DOHH2 (cell line): ENCODE data around the gene REC114.

Experiments
- H3F3A ChIP-seq: fragments of 200-600 bp; sonication (generic), shearing (Covaris generic); 2 replicates; pipeline ENCODE4 v1.6.0; 2016; ENCODE audit warnings: antibody characterized with exemption, mild to moderate bottlenecking; ENCODE audit not compliant: control insufficient read depth, insufficient read depth
- H3K27ac ChIP-seq: fragments of 200-600 bp; sonication (generic); 2 replicates; pipeline ENCODE4 v1.5.1; 2014; ENCODE audit warnings: low read depth, mild to moderate bottlenecking, low read length, moderate library complexity
- H3K27me3 ChIP-seq: fragments of 200-600 bp; sonication (generic); 2 replicates; pipeline ENCODE4 v1.6.1; 2014; ENCODE audit warnings: mild to moderate bottlenecking, low read length, mixed read lengths; ENCODE audit not compliant: control insufficient read depth
- H3K36me3 ChIP-seq: fragments of 200-600 bp; sonication (generic); 2 replicates; pipeline ENCODE4 v1.6.1; 2014; ENCODE audit warnings: mild to moderate bottlenecking, low read length, moderate library complexity, mixed read lengths; ENCODE audit not compliant: control insufficient read depth
- H3K4me1 ChIP-seq: fragments of 200-600 bp; sonication (generic); 2 replicates; pipeline ENCODE4 v1.6.1; 2014; ENCODE audit warnings: mild to moderate bottlenecking, low read length, mixed read lengths; ENCODE audit not compliant: control insufficient read depth
- H3K4me2 ChIP-seq: fragments of 200-600 bp; sonication (generic); 2 replicates; pipeline ENCODE4 v1.6.0; 2014; ENCODE audit warnings: mild to moderate bottlenecking, low read length, moderate library complexity
- H3K4me3 ChIP-seq: fragments of 200-600 bp; sonication (generic); 2 replicates; pipeline ENCODE4 v1.5.1; 2014; ENCODE audit warnings: mild to moderate bottlenecking, low read length, mixed read lengths
- H3K79me2 ChIP-seq: fragments of 200-600 bp; sonication (generic); 2 replicates; pipeline ENCODE4 v1.6.1; 2014; ENCODE audit warnings: mild to moderate bottlenecking, low read length, mixed read lengths; ENCODE audit not compliant: control insufficient read depth
- H3K9me2 ChIP-seq: fragments of 200-600 bp; sonication (generic); replicated peaks from 2 replicates; pipeline ENCODE4 v1.6.1; 2014; ENCODE audit warnings: mild to moderate bottlenecking, low read length, mixed read lengths; ENCODE audit not compliant: control insufficient read depth
- H3K9me3 ChIP-seq: fragments of 200-600 bp; sonication (generic); 2 replicates; pipeline ENCODE4 v1.6.1; 2014; ENCODE audit warnings: antibody characterized with exemption, low read length, mixed read lengths; ENCODE audit not compliant: control insufficient read depth, insufficient read depth
- H4K20me1 ChIP-seq: fragments of 200-600 bp; sonication (generic); 2 replicates; pipeline ENCODE4 v1.6.0; 2014; ENCODE audit warnings: low read depth, mild to moderate bottlenecking, antibody characterized with exemption, low read length, moderate library complexity; ENCODE audit not compliant: control insufficient read depth, insufficient read depth
- CTCF ChIP-seq: fragments of 200-600 bp; sonication (generic); IDR thresholded peaks from one replicate; pipeline ENCODE4 v1.5.1; 2014; ENCODE audit warnings: antibody characterized with exemption, mild to moderate bottlenecking, low read depth, low read length; ENCODE audit not compliant: poor library complexity, severe bottlenecking
- EZH2phosphoT487 ChIP-seq: fragments of 200-600 bp; sonication (generic); IDR thresholded peaks from 2 replicates; pipeline ENCODE4 v1.6.1; 2017; ENCODE audit warnings: borderline replicate concordance, mild to moderate bottlenecking, antibody characterized with exemption, low read length, moderate library complexity, mixed read lengths

REC114 gene

DNA sequence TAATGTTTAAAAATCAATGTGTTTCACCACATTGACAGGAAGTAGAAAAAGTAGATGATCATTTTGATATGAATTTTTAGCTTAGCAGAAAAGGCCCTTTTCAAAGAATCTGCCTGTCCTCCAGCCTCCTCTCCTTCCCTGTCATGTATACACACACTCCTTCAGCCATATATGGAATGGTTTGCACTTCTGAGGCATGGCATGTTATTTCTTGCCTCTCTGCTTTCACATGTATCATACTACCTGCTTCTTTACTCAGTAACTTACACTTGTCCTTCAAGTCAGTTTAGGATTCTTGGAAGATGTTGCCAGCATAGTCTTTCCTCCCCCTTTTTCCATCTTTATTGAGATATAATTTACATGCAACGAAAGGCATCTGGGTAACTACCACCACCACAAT is 79.0 kb downstream of the REC114 start:
- H3K9me2 ChIP-seq = no peaks in the 10 kb centered on the region
- no peaks in the 10 kb centered on the region for H4K20me1 ChIP-seq
- H3K27me3 ChIP-seq = peaks cover 15% of the 10 kb centered on the region
- H3K79me2 ChIP-seq = no peaks in the 10 kb centered on the region
- H3K27ac ChIP-seq = no peak overlapping the region
- no peaks in the 10 kb centered on the region for H3F3A ChIP-seq
- no peaks in the 10 kb centered on the region for H3K9me3 ChIP-seq
- no peak overlapping the region for H3K4me3 ChIP-seq
- H3K36me3 ChIP-seq = no peaks in the 10 kb centered on the region
- H3K4me1 ChIP-seq = no peaks in the 10 kb centered on the region
- H3K4me2 ChIP-seq = no peak overlapping the region
- TF ChIP-seq CTCF = no peak
- TF ChIP-seq EZH2phosphoT487 = no peak

GRCh38 chr15:73524919-73525318 is 82.0 kb downstream of the REC114 start:
- Histone ChIP-seq H3K4me1 (no peaks in the 10 kb centered on the region), H3K9me3 (no peaks in the 10 kb centered on the region), H3F3A (no peaks in the 10 kb centered on the region), H3K27me3 (peaks cover 12% of the 10 kb centered on the region), H3K79me2 (no peaks in the 10 kb centered on the region), H4K20me1 (no peaks in the 10 kb centered on the region), H3K4me2 (no peak overlapping the region), H3K27ac (no peak overlapping the region), H3K4me3 (no peak overlapping the region), H3K9me2 (no peaks in the 10 kb centered on the region), H3K36me3 (no peaks in the 10 kb centered on the region)
- TF ChIP-seq EZH2phosphoT487 (no peak), CTCF (no peak)

DNA sequence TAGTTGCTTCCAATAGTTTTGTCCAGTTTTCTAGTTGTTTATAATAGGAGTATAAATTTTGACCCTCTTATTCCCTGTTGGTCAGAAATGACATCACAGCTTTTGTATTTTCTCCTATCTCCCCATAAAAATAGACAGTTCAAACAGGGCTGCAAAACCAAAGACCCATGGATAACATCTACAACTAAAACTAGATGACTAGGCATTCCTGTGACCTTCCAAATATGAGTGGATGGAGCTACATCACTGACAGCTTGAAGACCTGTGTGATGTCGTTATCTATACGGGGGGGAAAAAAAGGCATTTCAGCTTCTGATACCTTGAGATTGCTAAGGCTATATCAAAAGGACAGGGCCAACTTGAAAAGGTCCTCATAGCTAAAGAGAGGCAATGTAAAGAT is 84.6 kb downstream of the REC114 start:
- Histone ChIP-seq H4K20me1 (no peaks in the 10 kb centered on the region), H3K79me2 (no peaks in the 10 kb centered on the region), H3K9me2 (no peaks in the 10 kb centered on the region), H3K9me3 (no peaks in the 10 kb centered on the region), H3K36me3 (no peaks in the 10 kb centered on the region), H3K4me3 (no peak overlapping the region), H3F3A (no peaks in the 10 kb centered on the region), H3K4me2 (no peak overlapping the region), H3K27ac (no peak overlapping the region), H3K4me1 (no peaks in the 10 kb centered on the region), H3K27me3 (peaks cover 7% of the 10 kb centered on the region; the same call in 1 of the 2 replicates)
- TF ChIP-seq CTCF = no peak
- no peak for TF ChIP-seq EZH2phosphoT487

DNA sequence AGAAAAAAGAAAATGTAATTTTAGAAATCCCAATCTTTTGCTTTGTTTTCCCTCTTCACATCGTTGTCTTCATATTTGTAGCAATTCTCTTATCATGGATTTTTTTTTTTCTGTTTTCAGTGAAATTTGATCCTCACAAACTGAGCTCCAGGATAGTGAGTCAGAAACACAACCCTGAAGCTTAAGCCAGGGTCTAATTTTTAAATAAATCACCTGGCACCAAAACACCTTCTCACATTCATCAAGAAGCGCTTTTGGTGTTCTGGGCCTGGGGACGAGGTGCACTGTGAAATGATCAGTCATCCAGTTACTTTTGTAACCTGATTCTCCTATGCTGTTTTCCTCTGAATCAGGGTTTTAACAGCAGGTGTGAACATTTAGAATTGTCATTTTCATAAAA is 87.7 kb downstream of the REC114 start:
- H3K27ac ChIP-seq = no peak overlapping the region
- no peak overlapping the region for H3K4me2 ChIP-seq
- no peaks in the 10 kb centered on the region for H3K4me1 ChIP-seq
- H3K79me2 ChIP-seq = no peaks in the 10 kb centered on the region
- H4K20me1 ChIP-seq = no peaks in the 10 kb centered on the region
- peaks cover 7% of the 10 kb centered on the region; the same call in 1 of the 2 replicates for H3K27me3 ChIP-seq
- no peaks in the 10 kb centered on the region for H3K9me3 ChIP-seq
- no peaks in the 10 kb centered on the region for H3K36me3 ChIP-seq
- no peak overlapping the region for H3K4me3 ChIP-seq
- TF ChIP-seq CTCF = no peak
- no peak for TF ChIP-seq EZH2phosphoT487
- H3K9me2 ChIP-seq = no peaks in the 10 kb centered on the region
- H3F3A ChIP-seq = no peaks in the 10 kb centered on the region
